Smooth muscle cell (in vitro differentiated cells): ENCODE measurements around the gene MPPE1. TPM values are rescaled to one million over a fixed set of nuclear protein-coding genes. Genes with fewer than 3 reads are reported as not detected.

ENCODE experiments used
- DNase-seq: peaks from one replicate; lab custom pipeline; 2025; ENCODE audit not compliant: unreplicated experiment; lab: John Stamatoyannopoulos, UW
- H2AFZ ChIP-seq: fragments of 200-600 bp; sonication (generic); 2 replicates; pipeline ENCODE4 v1.6.0; 2016; ENCODE audit warnings: antibody characterized with exemption, low read depth, mild to moderate bottlenecking
- H3F3A ChIP-seq: fragments of 200-600 bp; sonication (generic); 2 replicates; pipeline ENCODE4 v1.6.0; 2017; ENCODE audit warnings: antibody characterized with exemption, low read depth
- H3K27ac ChIP-seq: fragments of 200-600 bp; sonication (generic); 2 replicates; pipeline ENCODE4 v1.5.1; 2016; ENCODE audit warnings: low read depth, mild to moderate bottlenecking
- H3K27me3 ChIP-seq: fragments of 200-600 bp; sonication (generic); 2 replicates; pipeline ENCODE4 v1.6.1; 2016; ENCODE audit warnings: low read depth, mild to moderate bottlenecking
- H3K36me3 ChIP-seq: fragments of 200-600 bp; sonication (generic); 2 replicates; pipeline ENCODE4 v1.5.1; 2016; ENCODE audit warnings: low read depth
- H3K4me1 ChIP-seq: fragments of 200-600 bp; sonication (generic); 2 replicates; pipeline ENCODE4 v1.5.1; 2016; ENCODE audit warnings: low read depth
- H3K4me2 ChIP-seq: fragments of 200-600 bp; sonication (generic); 2 replicates; pipeline ENCODE4 v1.6.0; 2016; ENCODE audit warnings: mild to moderate bottlenecking
- H3K4me3 ChIP-seq: fragments of 200-600 bp; sonication (generic); 2 replicates; pipeline ENCODE4 v1.5.1; 2016; ENCODE audit warnings: mild to moderate bottlenecking
- H3K79me2 ChIP-seq: fragments of 200-600 bp; sonication (generic); 2 replicates; pipeline ENCODE4 v1.6.0; 2016; ENCODE audit warnings: low read depth, mild to moderate bottlenecking
- H3K9ac ChIP-seq: fragments of 200-600 bp; sonication (generic); 2 replicates; pipeline ENCODE4 v1.6.0; 2016; ENCODE audit warnings: low read depth
- H3K9me3 ChIP-seq: fragments of 200-600 bp; sonication (generic); replicated peaks from 2 replicates; pipeline ENCODE4 v1.5.1; 2016; ENCODE audit warnings: low read depth
- H4K20me1 ChIP-seq: fragments of 200-600 bp; sonication (generic); 2 replicates; pipeline ENCODE4 v1.6.0; 2016; ENCODE audit warnings: low read depth
- WGBS: methylation state at CpG from one replicate; pipeline ENCODE4 v1.1.7; 2016; ENCODE audit warnings: low lambda C conversion rate; 5-methylcytosine and 5-hydroxymethylcytosine counted together
- polyA plus RNA-seq: library from polyadenylated mRNA; unstranded; fragments of >200 nt; fragmentation: Nextera tagmentation; extraction: Ambion mirVana; gene quantifications from 2 replicates; pipeline ENCODE4 v1.2.1, GENCODE V29; 2016
- total RNA-seq: library from RNA; depleted of rRNA; stranded (reverse); fragments of >200 nt; gene quantifications from 2 replicates; pipeline ENCODE4 v1.2.3, GENCODE V29; 2014
- TF ChIP-seq, protein P1 (sequence below): fragments of 200-600 bp; sonication (generic); IDR thresholded peaks from 2 replicates; pipeline ENCODE4 v1.5.1; 2017; ENCODE audit warnings: borderline replicate concordance, mild to moderate bottlenecking, antibody characterized with exemption; ENCODE audit not compliant: insufficient read depth, poor library complexity, severe bottlenecking

The MPPE1 gene
- total and polyA plus RNA-seq, 2 experiments from 2014 or later = 33.6 to 73.1 TPM

- Histone ChIP-seq H3K4me2 (peak overlapping the region; percentile 27), H3K9me3 (no peaks in the 10 kb centered on the region), H3K27me3 (no peaks in the 10 kb centered on the region), H3K36me3 (no peaks in the 10 kb centered on the region), H3F3A (peaks cover 44% of the 10 kb centered on the region), H3K4me1 (peaks cover 9% of the 10 kb centered on the region), H3K9ac (peak overlapping the region; percentile 85), H4K20me1 (no peaks in the 10 kb centered on the region), H3K27ac (peak overlapping the region; percentile 98), H3K79me2 (no peaks in the 10 kb centered on the region), H3K4me3 (no peak overlapping the region), H2AFZ (peak overlapping the region; percentile 15)
- 11% methylated on average over 8 of the region's 8 CpGs for WGBS
- DNase-seq = peak; percentile 20
- TF ChIP-seq, protein P1, sequence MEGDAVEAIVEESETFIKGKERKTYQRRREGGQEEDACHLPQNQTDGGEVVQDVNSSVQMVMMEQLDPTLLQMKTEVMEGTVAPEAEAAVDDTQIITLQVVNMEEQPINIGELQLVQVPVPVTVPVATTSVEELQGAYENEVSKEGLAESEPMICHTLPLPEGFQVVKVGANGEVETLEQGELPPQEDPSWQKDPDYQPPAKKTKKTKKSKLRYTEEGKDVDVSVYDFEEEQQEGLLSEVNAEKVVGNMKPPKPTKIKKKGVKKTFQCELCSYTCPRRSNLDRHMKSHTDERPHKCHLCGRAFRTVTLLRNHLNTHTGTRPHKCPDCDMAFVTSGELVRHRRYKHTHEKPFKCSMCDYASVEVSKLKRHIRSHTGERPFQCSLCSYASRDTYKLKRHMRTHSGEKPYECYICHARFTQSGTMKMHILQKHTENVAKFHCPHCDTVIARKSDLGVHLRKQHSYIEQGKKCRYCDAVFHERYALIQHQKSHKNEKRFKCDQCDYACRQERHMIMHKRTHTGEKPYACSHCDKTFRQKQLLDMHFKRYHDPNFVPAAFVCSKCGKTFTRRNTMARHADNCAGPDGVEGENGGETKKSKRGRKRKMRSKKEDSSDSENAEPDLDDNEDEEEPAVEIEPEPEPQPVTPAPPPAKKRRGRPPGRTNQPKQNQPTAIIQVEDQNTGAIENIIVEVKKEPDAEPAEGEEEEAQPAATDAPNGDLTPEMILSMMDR = no peak
Measured at GRCh38 chr18:11955239-11956029, 47.3 kb upstream of the MPPE1 start.

DNA sequence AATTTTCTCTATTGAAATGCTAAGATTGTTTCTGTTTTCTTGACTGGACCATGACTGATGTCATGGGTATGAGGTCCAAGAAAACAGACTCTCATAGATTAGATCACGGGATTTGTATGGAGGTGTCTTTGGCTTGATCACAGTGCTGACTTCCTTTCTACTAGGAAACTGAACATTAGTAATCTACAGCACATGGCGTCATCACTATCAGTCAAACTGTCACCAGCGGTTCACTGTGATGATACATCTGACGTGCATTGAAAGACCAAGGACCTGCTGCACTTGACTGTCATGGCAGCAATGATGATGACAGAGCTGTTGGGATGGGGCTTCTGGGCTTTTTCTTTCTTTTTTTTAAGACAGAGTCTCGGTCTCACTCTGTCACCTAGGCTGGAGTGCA, 45.0 kb upstream of the MPPE1 start:
- Histone ChIP-seq H4K20me1 (no peaks in the 10 kb centered on the region), H3K4me1 (peaks cover 11% of the 10 kb centered on the region), H3K4me2 (no peak overlapping the region), H3K9ac (no peak overlapping the region), H3K27ac (peak overlapping the region; percentile 27), H3K36me3 (no peaks in the 10 kb centered on the region), H2AFZ (no peak overlapping the region), H3K79me2 (no peaks in the 10 kb centered on the region), H3K9me3 (no peaks in the 10 kb centered on the region), H3F3A (peaks cover 55% of the 10 kb centered on the region), H3K4me3 (no peak overlapping the region), H3K27me3 (no peaks in the 10 kb centered on the region)
- DNase-seq = no peak
- TF ChIP-seq, protein P1 = no peak
- 75% methylated on average over 5 of the region's 5 CpGs for WGBS

- Histone ChIP-seq H3F3A (peaks cover 49% of the 10 kb centered on the region), H4K20me1 (no peaks in the 10 kb centered on the region), H3K9ac (no peak overlapping the region), H2AFZ (no peak overlapping the region), H3K27ac (no peak overlapping the region), H3K36me3 (no peaks in the 10 kb centered on the region), H3K4me2 (no peak overlapping the region), H3K4me3 (no peak overlapping the region), H3K27me3 (no peaks in the 10 kb centered on the region), H3K79me2 (no peaks in the 10 kb centered on the region), H3K4me1 (peaks cover 26% of the 10 kb centered on the region), H3K9me3 (no peaks in the 10 kb centered on the region)
- 23% methylated on average over 9 of the region's 9 CpGs for WGBS
- TF ChIP-seq, protein P1 = no peak
- no peak for DNase-seq
Measured at GRCh38 chr18:11951390-11951851, 43.3 kb upstream of the MPPE1 start.
